GM18505 (cell line): ENCODE measurements around the gene TNS1.

Source experiments
- ATAC-seq: cut with Tn5 transposase; IDR thresholded peaks from one replicate; pipeline ENCODE4 v1.9.1; 2021; ENCODE audit not compliant: unreplicated experiment
- POLR2A ChIP-seq: IDR thresholded peaks from 4 replicates; pipeline ENCODE4 v1.6.1; 2011; ENCODE audit warnings: borderline replicate concordance; ENCODE audit not compliant: insufficient read depth, insufficient read length; ENCODE audit errors: extremely low read depth

The TNS1 gene

DNA sequence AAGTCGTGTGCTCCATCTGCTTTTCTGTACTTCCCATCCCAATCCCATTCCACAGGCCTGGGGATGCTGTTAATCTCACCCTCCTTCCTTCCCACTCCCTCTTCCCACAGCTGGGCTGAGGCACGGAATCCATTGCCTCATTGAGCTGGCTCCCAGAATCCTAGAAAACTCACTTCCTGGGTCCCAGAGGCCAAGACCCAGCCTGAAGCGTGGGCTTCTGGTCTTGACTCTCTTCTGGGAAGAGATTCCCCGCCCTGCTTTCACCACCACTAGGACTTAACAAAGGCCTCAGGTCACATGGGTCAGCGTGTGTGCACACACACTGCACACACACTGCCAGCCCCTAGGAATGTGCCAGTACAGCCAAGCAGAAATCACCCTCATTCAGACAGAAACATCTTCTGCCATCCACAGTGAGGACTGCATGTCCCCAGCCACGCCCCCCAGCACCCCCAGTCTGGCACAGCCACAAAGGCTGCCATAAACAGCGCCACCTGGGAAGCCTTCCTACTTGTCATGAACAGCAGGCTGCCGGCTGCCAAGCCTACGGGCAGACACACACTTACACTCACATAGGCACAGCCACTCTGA, 165.8 kb downstream of the TNS1 start:
- no peak for TF ChIP-seq POLR2A
- ATAC-seq: no peak

GRCh38 chr2:217835931-217836891, 166.6 kb downstream of the TNS1 start:
- ATAC-seq: no peak
- TF ChIP-seq POLR2A: no peak

- TF ChIP-seq POLR2A: no peak
- no peak for ATAC-seq
These were observed 167.9 kb downstream of the TNS1 start for GRCh38 chr2:217834744-217835513.

DNA sequence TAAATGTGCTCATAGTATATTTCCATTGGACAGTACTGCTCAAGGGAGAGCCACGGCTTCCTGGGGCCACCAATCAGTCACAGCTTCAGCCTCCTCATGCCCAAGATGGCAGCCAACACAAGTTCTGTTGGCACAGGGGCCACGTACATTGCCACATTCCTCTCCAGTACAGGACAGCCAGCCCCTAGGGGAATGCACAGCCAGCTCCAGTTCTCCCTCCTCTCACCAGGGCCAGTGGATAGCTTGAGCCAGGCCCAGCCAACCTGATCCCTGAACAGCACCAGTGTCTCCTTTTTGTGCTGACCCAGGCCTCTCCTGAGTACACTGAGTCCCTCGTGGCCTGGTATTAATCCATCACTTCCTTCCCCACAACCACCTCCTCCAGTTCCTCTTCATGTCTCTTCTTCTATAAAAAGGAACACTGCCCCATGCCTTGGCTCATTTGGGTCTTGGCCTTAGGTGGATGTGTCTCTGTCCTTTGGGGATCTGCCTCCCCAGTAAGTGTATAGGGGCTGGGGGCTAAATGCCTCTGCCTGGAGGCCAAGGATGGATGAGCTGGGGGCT, 168.7 kb downstream of the TNS1 start:
- no peak for ATAC-seq
- no peak for TF ChIP-seq POLR2A

- TF ChIP-seq POLR2A: no peak
- ATAC-seq: no peak
These were observed 169.4 kb downstream of the TNS1 start for GRCh38 chr2:217833439-217833838.

GRCh38 chr2:217832987-217833386, 169.8 kb downstream of the TNS1 start:
- no peak for ATAC-seq
- no peak for TF ChIP-seq POLR2A

GRCh38 chr2:217832115-217832514, 170.7 kb downstream of the TNS1 start:
- no peak for ATAC-seq
- no peak for TF ChIP-seq POLR2A

GRCh38 chr2:217831306-217831705, 171.5 kb downstream of the TNS1 start:
- no peak for ATAC-seq
- TF ChIP-seq POLR2A: no peak

DNA sequence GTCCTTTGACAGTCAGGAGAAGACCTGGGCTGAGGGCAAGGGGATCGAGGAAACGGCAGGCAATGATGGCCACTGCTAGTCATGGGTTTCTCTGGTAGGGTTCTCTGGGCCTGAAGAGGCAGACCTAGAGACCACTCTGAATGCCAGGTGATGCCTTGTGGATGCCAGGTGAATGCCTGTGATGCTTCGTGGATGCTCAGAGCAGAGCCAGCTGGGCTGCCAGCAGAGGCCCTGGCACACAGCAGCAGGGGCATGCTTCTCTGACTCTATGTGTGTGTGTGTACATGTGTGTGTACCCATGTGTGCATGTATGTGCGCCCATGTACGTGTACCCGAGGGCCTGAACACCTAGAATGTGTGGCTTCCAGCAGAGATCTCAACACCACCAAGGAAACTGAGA, 172.0 kb downstream of the TNS1 start:
- ATAC-seq: no peak
- TF ChIP-seq POLR2A: no peak

- no peak for ATAC-seq
These were observed 172.7 kb downstream of the TNS1 start for GRCh38 chr2:217830061-217830460.

DNA sequence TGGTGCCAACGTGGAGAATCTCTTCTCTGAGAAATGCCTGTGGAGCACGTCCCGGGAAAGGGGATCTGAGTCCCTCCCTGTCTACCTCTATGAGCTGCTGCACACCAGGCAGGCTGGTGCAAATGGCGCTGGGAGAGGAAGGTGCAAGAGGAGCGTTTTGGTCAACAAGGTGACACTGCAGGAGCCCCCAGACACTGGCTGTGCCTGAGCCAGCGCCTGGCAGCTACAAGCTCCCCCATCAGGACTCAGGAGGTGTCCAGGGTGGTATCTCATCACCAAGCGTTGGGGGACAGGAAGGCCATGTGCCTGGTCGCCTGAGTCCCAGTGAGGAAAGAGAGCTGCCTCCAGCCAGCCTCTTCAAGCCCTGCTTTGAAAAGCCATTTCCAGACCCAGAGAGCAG, 173.4 kb downstream of the TNS1 start:
- TF ChIP-seq POLR2A: no peak
- ATAC-seq: no peak

More at GRCh38 chr2:217830061-217830460, 172.7 kb downstream of the TNS1 start:
- TF ChIP-seq POLR2A: no peak

- no peak for TF ChIP-seq POLR2A
- ATAC-seq: no peak
These were observed 174.5 kb downstream of the TNS1 start for GRCh38 chr2:217828336-217828735.
